ENCODE measurements around the gene OIT3. TPM values are rescaled to one million over a fixed set of nuclear protein-coding genes. Genes with fewer than 3 reads are reported as not detected.

OIT3 gene
- total RNA-seq, 1 experiment from 2014 or later: 1.4 TPM

DNA sequence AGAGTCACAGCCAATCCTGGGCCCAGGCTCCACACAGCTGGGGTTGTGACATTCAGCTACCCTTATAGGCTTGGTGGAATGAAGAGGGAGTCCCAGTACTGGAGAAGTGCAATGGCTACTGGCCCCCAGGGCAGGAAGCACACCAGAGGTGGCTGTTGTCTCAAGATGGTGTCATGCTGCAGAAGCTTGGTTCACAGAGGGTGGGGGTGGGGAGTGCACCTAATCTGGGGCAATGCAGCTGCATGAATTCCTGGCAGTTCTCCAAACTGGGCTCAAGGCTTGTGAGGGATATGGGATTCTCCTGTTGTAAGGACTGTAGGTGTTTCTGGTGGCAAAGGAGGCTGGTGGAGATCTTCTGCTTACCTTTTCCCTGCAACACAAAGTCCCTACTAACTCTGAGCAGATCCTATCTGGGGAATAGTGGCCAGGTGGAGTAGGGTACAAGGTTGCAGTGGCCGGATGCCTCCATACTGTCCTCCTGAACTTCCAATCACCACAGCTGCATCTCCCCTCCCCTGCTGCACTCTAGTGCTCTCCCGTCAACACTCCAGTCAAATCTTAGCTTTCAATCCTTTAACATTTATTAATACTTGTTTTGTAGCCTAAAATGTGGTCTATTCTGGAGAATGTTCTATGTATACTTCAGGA, 88.5 kb downstream of the OIT3 start:
- H3K27ac Mint-ChIP-seq (ENCODE audit: unreplicated experiment): no peak overlapping the region
- BruUV-seq (replicated peaks): no TSS peak
- no peaks in the 10 kb centered on the region for H3K4me1 Mint-ChIP-seq (ENCODE audit: low read depth, unreplicated experiment)
- intact Hi-C loops (cut with micrococcal nuclease; ENCODE audit: unreplicated experiment): no loop called here
- CTCF ChIA-PET: no interaction called here
- H3K27me3 Mint-ChIP-seq (ENCODE audit: unreplicated experiment): no peaks in the 10 kb centered on the region
- TF ChIP-seq, protein P1, sequence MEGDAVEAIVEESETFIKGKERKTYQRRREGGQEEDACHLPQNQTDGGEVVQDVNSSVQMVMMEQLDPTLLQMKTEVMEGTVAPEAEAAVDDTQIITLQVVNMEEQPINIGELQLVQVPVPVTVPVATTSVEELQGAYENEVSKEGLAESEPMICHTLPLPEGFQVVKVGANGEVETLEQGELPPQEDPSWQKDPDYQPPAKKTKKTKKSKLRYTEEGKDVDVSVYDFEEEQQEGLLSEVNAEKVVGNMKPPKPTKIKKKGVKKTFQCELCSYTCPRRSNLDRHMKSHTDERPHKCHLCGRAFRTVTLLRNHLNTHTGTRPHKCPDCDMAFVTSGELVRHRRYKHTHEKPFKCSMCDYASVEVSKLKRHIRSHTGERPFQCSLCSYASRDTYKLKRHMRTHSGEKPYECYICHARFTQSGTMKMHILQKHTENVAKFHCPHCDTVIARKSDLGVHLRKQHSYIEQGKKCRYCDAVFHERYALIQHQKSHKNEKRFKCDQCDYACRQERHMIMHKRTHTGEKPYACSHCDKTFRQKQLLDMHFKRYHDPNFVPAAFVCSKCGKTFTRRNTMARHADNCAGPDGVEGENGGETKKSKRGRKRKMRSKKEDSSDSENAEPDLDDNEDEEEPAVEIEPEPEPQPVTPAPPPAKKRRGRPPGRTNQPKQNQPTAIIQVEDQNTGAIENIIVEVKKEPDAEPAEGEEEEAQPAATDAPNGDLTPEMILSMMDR (IDR thresholded peaks at IDR 0.05; ENCODE audit: unreplicated experiment): no peak
- H3K9me3 Mint-ChIP-seq (ENCODE audit: low read depth, unreplicated experiment): peaks cover 25% of the 10 kb centered on the region
- H3K36me3 Mint-ChIP-seq (ENCODE audit: insufficient read depth, unreplicated experiment): no peaks in the 10 kb centered on the region
- no peak overlapping the region for H3K4me3 Mint-ChIP-seq (ENCODE audit: low read depth, unreplicated experiment)
- DNase-seq: no peak

Other genes starting within 250 kb of the OIT3 start
- 70.2 and 96.6 TPM in 2 replicates for gene MCU, start 201.6 kb upstream of the OIT3 start, total RNA-seq (2022)
- gene PLA2G12B, start 61.1 kb downstream of the OIT3 start, total RNA-seq (2022): not detected in 2 replicates
- 20.3 and 20.9 TPM in 2 replicates for gene P4HA1, start 203.1 kb downstream of the OIT3 start, total RNA-seq (2022)
- gene NUDT13, start 216.7 kb downstream of the OIT3 start, total RNA-seq (2022): 0.76 and 0.78 TPM in 2 replicates